Midbrain (tissue), 1 donor: ENCODE results near the gene PGF.

ENCODE experiments used
- DNase-seq: peaks from one replicate; lab custom pipeline; 2025; lab: John Stamatoyannopoulos, UW

The PGF gene

GRCh38 chr14:74919421-74920165 is 35.8 kb downstream of the PGF start:
- no peak for DNase-seq

- no peak for DNase-seq
Observed at GRCh38 chr14:74918380-74918779, 37.0 kb downstream of the PGF start.

- peak; percentile 2 for DNase-seq
Observed at GRCh38 chr14:74917646-74918081, 37.7 kb downstream of the PGF start.

GRCh38 chr14:74917178-74917543 is 38.2 kb downstream of the PGF start:
- no peak for DNase-seq

GRCh38 chr14:74915826-74916225 is 39.6 kb downstream of the PGF start:
- no peak for DNase-seq

- no peak for DNase-seq
Observed at GRCh38 chr14:74915426-74915825, 40.0 kb downstream of the PGF start.

- DNase-seq: peak; percentile 73
Observed at GRCh38 chr14:74913986-74914573, 41.3 kb downstream of the PGF start.

GRCh38 chr14:74913393-74913910 is 41.9 kb downstream of the PGF start:
- DNase-seq: no peak

GRCh38 chr14:74912801-74913200 is 42.6 kb downstream of the PGF start:
- no peak for DNase-seq

GRCh38 chr14:74912111-74912510 is 43.3 kb downstream of the PGF start:
- DNase-seq: no peak

- DNase-seq: no peak
Observed at GRCh38 chr14:74911704-74912103, 43.7 kb downstream of the PGF start.

GRCh38 chr14:74911221-74911620 is 44.2 kb downstream of the PGF start:
- no peak for DNase-seq

- DNase-seq: no peak
Observed at GRCh38 chr14:74910556-74910955, 44.8 kb downstream of the PGF start.

- no peak for DNase-seq
Observed at GRCh38 chr14:74909911-74910310, 45.5 kb downstream of the PGF start.

- no peak for DNase-seq
Observed at GRCh38 chr14:74909501-74909900, 45.9 kb downstream of the PGF start.

- no peak for DNase-seq
Observed at GRCh38 chr14:74908861-74909341, 46.5 kb downstream of the PGF start.

GRCh38 chr14:74907744-74908143 is 47.7 kb downstream of the PGF start:
- no peak for DNase-seq

GRCh38 chr14:74906925-74907521 is 48.4 kb downstream of the PGF start:
- no peak for DNase-seq

GRCh38 chr14:74905595-74906142 is 49.7 kb downstream of the PGF start:
- peak; percentile 56 for DNase-seq

- no peak for DNase-seq
Observed at GRCh38 chr14:74904635-74905503, 50.5 kb downstream of the PGF start.

- no peak for DNase-seq
Observed at GRCh38 chr14:74902941-74903705, 52.3 kb downstream of the PGF start.
